Panc1 (cell line): Measurements from ENCODE around the gene WWOX.

Experiments
- POLR2AphosphoS5 ChIP-seq: IDR thresholded peaks from 2 replicates; pipeline ENCODE4 v1.6.1; 2012; ENCODE audit warnings: mild to moderate bottlenecking, low read depth, low read length, moderate library complexity
- TCF7L2 ChIP-seq: IDR thresholded peaks from 2 replicates; pipeline ENCODE4 v1.6.1; 2011; ENCODE audit warnings: mild to moderate bottlenecking, low read depth, low read length, inconsistent platforms
- TF ChIP-seq, protein P1 (sequence below): fragments of 450-650 bp; IDR thresholded peaks from 2 replicates; pipeline ENCODE4 v1.5.1; 2017; ENCODE audit warnings: mild to moderate bottlenecking
- TF ChIP-seq, protein P2 (sequence below), 2 experiments: IDR thresholded peaks; 2 replicates each; pipeline ENCODE4 v1.6.1; 2011 to 2012; ENCODE audit warnings: low read depth in 2 of 2, control low read depth in 1 of 2, low read length in 1 of 2, mild to moderate bottlenecking in 1 of 2, moderate library complexity in 1 of 2; ENCODE audit not compliant: insufficient read depth in 1 of 2

DNA sequence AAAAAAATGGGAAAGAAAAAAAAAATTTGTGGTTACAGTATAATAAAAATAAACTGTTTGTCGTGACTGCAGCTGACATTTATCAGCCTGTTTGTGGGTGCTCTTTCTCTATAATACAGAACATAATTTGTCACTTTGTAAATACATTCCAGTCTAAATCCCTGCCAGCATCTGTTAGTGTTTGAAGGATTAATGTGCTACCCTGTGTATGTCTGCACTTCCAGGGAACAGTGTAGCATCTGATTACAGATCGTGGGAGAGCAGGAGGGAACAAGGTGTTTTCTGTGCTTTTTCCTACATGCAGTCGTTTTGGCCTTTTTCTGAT is 265.1 kb downstream of the WWOX start:
- TF ChIP-seq, protein P1, sequence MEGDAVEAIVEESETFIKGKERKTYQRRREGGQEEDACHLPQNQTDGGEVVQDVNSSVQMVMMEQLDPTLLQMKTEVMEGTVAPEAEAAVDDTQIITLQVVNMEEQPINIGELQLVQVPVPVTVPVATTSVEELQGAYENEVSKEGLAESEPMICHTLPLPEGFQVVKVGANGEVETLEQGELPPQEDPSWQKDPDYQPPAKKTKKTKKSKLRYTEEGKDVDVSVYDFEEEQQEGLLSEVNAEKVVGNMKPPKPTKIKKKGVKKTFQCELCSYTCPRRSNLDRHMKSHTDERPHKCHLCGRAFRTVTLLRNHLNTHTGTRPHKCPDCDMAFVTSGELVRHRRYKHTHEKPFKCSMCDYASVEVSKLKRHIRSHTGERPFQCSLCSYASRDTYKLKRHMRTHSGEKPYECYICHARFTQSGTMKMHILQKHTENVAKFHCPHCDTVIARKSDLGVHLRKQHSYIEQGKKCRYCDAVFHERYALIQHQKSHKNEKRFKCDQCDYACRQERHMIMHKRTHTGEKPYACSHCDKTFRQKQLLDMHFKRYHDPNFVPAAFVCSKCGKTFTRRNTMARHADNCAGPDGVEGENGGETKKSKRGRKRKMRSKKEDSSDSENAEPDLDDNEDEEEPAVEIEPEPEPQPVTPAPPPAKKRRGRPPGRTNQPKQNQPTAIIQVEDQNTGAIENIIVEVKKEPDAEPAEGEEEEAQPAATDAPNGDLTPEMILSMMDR = no peak
- TF ChIP-seq, protein P2, sequence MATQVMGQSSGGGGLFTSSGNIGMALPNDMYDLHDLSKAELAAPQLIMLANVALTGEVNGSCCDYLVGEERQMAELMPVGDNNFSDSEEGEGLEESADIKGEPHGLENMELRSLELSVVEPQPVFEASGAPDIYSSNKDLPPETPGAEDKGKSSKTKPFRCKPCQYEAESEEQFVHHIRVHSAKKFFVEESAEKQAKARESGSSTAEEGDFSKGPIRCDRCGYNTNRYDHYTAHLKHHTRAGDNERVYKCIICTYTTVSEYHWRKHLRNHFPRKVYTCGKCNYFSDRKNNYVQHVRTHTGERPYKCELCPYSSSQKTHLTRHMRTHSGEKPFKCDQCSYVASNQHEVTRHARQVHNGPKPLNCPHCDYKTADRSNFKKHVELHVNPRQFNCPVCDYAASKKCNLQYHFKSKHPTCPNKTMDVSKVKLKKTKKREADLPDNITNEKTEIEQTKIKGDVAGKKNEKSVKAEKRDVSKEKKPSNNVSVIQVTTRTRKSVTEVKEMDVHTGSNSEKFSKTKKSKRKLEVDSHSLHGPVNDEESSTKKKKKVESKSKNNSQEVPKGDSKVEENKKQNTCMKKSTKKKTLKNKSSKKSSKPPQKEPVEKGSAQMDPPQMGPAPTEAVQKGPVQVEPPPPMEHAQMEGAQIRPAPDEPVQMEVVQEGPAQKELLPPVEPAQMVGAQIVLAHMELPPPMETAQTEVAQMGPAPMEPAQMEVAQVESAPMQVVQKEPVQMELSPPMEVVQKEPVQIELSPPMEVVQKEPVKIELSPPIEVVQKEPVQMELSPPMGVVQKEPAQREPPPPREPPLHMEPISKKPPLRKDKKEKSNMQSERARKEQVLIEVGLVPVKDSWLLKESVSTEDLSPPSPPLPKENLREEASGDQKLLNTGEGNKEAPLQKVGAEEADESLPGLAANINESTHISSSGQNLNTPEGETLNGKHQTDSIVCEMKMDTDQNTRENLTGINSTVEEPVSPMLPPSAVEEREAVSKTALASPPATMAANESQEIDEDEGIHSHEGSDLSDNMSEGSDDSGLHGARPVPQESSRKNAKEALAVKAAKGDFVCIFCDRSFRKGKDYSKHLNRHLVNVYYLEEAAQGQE (IDR thresholded peaks at IDR 0.05; ENCODE audit: insufficient read depth in 1 of 2, low read depth in 2 of 2, low read length in 1 of 2) = no peak
- TF ChIP-seq POLR2AphosphoS5 = no peak
- no peak for TF ChIP-seq TCF7L2
